ENCODE results near the gene SEC14L3.

- no peak for TF ChIP-seq TSHZ2 (CRISPR knock-in tag; IDR thresholded peaks at IDR 0.05)
- no peak for TF ChIP-seq CSDC2 (CRISPR knock-in tag; IDR thresholded peaks at IDR 0.05)
- TF ChIP-seq, protein P1, sequence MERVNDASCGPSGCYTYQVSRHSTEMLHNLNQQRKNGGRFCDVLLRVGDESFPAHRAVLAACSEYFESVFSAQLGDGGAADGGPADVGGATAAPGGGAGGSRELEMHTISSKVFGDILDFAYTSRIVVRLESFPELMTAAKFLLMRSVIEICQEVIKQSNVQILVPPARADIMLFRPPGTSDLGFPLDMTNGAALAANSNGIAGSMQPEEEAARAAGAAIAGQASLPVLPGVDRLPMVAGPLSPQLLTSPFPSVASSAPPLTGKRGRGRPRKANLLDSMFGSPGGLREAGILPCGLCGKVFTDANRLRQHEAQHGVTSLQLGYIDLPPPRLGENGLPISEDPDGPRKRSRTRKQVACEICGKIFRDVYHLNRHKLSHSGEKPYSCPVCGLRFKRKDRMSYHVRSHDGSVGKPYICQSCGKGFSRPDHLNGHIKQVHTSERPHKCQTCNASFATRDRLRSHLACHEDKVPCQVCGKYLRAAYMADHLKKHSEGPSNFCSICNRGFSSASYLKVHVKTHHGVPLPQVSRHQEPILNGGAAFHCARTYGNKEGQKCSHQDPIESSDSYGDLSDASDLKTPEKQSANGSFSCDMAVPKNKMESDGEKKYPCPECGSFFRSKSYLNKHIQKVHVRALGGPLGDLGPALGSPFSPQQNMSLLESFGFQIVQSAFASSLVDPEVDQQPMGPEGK (CRISPR knock-in tag; IDR thresholded peaks at IDR 0.05; ENCODE audit: borderline replicate concordance), result no peak
- TF ChIP-seq, protein P2, sequence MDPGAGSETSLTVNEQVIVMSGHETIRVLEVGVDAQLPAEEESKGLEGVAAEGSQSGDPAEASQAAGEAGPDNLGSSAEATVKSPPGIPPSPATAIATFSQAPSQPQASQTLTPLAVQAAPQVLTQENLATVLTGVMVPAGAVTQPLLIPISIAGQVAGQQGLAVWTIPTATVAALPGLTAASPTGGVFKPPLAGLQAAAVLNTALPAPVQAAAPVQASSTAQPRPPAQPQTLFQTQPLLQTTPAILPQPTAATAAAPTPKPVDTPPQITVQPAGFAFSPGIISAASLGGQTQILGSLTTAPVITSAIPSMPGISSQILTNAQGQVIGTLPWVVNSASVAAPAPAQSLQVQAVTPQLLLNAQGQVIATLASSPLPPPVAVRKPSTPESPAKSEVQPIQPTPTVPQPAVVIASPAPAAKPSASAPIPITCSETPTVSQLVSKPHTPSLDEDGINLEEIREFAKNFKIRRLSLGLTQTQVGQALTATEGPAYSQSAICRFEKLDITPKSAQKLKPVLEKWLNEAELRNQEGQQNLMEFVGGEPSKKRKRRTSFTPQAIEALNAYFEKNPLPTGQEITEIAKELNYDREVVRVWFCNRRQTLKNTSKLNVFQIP (CRISPR knock-in tag; IDR thresholded peaks at IDR 0.05; ENCODE audit: borderline replicate concordance, low read depth), result no peak
- no peak for TF ChIP-seq ZNF8 (CRISPR knock-in tag; IDR thresholded peaks at IDR 0.05)
- TF ChIP-seq TCF4 (CRISPR knock-in tag; IDR thresholded peaks at IDR 0.05; ENCODE audit: borderline replicate concordance), result no peak
- no peak for TF ChIP-seq ZFP3 (CRISPR knock-in tag; IDR thresholded peaks at IDR 0.05)
- TF ChIP-seq ESRRG (CRISPR knock-in tag; IDR thresholded peaks at IDR 0.05), result no peak
- TF ChIP-seq ISL1 (CRISPR knock-in tag; IDR thresholded peaks at IDR 0.05), result no peak
- no peak for TF ChIP-seq CSRNP3 (CRISPR knock-in tag; IDR thresholded peaks at IDR 0.05)
- no peak for TF ChIP-seq SNAI2 (CRISPR knock-in tag; IDR thresholded peaks at IDR 0.05)
- no peak for TF ChIP-seq RARB (CRISPR knock-in tag; IDR thresholded peaks at IDR 0.05)
- TF ChIP-seq ARNTL (CRISPR knock-in tag; IDR thresholded peaks at IDR 0.05; ENCODE audit: borderline replicate concordance, low read depth), result no peak
- TF ChIP-seq ZFP30 (CRISPR knock-in tag; IDR thresholded peaks at IDR 0.05), result no peak
Measured at GRCh38 chr22:30486118-30486517, 14.3 kb upstream of the SEC14L3 start.

Measured in SK-N-SH treated with all-trans-retinoic acid at 6 μM for 48 hours (cell line).